ENCODE data around the gene MROH7.
A peak's percentile ranks its signal among the peaks of the same experiment; 100 is the strongest.
"Not testable (repeated sequence)": the region's sequence is repeated elsewhere in the genome, so short reads cannot be mapped to it uniquely, and the experiment has no call there.

The MROH7 gene

DNA sequence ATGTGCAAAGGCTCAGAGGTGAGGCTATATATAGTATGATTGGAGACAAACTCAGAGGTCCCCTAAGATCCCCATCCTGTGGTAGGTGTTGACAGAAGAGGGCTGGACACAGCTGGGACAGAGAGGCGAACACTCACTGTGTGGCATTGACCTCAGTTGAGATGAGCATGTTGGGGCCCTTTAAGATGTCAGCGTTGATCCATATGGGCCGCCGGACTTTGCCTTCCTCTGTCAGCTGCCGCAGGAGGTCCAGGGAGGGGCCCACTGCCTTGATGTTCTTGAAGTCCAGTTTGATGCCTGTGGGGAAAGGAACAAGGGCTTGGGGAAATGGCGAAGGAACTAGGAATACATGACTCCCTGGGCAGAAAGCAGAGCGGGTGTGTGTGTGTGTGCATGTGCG, 27.0 kb upstream of the MROH7 start:
- in situ Hi-C loops (cut with MboI; ENCODE audit: low sequenced_read_pairs, unreplicated experiment): no loop called here
- TF ChIP-seq, protein P1, sequence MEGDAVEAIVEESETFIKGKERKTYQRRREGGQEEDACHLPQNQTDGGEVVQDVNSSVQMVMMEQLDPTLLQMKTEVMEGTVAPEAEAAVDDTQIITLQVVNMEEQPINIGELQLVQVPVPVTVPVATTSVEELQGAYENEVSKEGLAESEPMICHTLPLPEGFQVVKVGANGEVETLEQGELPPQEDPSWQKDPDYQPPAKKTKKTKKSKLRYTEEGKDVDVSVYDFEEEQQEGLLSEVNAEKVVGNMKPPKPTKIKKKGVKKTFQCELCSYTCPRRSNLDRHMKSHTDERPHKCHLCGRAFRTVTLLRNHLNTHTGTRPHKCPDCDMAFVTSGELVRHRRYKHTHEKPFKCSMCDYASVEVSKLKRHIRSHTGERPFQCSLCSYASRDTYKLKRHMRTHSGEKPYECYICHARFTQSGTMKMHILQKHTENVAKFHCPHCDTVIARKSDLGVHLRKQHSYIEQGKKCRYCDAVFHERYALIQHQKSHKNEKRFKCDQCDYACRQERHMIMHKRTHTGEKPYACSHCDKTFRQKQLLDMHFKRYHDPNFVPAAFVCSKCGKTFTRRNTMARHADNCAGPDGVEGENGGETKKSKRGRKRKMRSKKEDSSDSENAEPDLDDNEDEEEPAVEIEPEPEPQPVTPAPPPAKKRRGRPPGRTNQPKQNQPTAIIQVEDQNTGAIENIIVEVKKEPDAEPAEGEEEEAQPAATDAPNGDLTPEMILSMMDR (IDR thresholded peaks at IDR 0.05; ENCODE audit: borderline replicate concordance, control extremely low read depth, extremely low read depth, insufficient read depth, missing control alignments): no peak
- no peak for DNase-seq (ENCODE audit: low spot score)

DNA sequence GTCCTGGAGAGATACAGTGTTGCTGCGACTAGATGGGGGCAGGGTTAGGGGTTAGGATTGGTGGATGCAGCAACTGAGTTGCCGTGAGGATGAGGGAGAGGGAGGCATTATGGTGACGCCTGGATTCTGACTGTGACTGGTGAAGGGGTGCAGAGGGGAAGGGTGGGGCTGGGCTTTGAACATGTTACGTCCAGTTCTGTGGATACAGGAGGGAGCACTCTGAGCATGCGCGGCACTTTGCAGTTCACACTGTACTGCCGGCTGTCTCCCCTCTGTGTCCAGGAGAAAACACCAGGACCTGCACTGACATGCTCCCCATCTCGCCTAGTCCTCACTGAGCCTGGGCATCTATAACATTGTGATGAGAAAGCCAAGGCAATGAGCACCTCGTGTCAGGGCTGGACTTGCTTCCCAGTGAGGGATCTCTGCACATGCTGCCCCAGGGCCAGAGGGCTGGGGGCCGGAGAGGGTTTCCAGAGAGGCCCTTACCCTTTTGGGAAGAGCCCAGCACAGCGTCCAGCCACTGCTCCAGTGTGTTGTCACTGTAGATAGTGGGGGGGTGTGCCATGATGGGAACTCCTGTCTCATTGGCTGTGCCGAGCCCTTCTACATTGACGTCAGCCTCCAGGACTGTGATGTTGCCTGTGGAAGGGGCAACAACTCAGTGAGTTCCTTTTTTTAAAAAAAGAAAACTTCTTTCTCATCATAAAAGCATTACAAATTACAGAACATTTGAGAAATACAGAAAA, 25.9 kb upstream of the MROH7 start:
- in situ Hi-C loops (cut with MboI; ENCODE audit: low sequenced_read_pairs, unreplicated experiment): no loop called here
- TF ChIP-seq, protein P1 (IDR thresholded peaks at IDR 0.05; ENCODE audit: borderline replicate concordance, control extremely low read depth, extremely low read depth, insufficient read depth, missing control alignments): no peak
- no peak for DNase-seq (ENCODE audit: low spot score)

DNA sequence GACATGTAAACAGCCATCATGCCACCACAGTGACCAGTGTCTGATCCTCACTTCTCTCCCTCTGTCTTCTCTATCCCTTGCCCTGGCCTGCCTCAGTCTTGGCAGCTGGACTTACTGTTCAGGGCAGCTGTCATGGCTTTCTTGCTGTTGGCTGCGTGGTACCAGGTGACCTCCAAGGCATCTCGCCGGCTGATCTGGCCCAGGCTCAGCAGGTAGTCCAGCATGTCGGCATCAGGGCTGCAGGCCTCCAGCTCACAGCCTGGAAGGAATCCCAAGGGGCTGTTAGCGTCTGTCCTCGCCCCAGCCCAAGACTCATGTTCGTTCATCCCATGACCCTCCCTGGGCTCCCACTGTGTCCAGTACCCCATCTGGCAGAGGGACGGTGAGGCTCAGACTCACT, 21.8 kb upstream of the MROH7 start:
- in situ Hi-C loops (cut with MboI; ENCODE audit: low sequenced_read_pairs, unreplicated experiment): no loop called here
- DNase-seq (ENCODE audit: low spot score): no peak
- TF ChIP-seq, protein P1 (IDR thresholded peaks at IDR 0.05; ENCODE audit: borderline replicate concordance, control extremely low read depth, extremely low read depth, insufficient read depth, missing control alignments): no peak

DNA sequence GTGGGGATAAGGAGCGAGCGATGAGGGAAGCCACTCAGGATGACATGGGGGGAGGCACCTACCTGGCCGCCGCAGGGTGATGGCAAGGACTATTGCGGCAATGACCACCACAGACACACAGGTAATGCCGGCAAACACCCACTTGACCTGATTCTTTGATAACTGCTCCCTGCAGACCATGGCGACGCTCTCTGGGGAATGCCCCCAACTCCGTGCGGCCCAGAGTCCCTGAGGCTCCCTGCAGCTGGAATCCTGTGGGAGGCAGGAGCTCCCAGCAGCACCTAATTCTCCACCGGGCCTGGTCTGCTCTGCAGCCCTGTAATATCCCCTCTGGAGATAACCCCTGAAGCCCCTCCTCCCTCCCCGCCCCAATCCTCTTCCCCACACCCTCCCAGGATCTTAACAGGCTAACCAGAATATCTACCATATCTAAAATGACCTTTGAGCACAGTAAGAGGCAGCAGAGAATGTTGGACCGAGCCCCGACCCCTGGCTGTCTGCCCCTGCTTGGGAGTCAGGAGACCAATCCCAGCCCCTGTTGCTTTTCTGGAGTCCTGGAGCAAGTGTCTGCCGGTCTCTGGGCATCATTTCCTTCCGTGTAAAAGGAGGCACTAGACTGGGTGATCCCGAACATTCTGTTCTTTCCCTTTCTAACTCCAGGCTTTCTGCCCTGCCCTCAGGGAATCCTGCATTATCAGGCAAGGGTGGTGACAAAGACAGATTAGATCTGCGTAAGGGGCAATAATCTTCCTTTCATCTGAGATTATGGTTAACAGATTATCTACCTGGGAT, 18.2 kb upstream of the MROH7 start, which contains the start of gene FAM151A:
FAM151A (minus strand) TSS at position 310 of the 792 bp plus-strand sequence; CDS start at position 180, 130 bp downstream.
- TF ChIP-seq, protein P1 (IDR thresholded peaks at IDR 0.05; ENCODE audit: borderline replicate concordance, control extremely low read depth, extremely low read depth, insufficient read depth, missing control alignments): no peak
- peak; percentile 9 for DNase-seq (ENCODE audit: low spot score)
- in situ Hi-C loops (cut with MboI; ENCODE audit: low sequenced_read_pairs, unreplicated experiment): no loop called here

DNA sequence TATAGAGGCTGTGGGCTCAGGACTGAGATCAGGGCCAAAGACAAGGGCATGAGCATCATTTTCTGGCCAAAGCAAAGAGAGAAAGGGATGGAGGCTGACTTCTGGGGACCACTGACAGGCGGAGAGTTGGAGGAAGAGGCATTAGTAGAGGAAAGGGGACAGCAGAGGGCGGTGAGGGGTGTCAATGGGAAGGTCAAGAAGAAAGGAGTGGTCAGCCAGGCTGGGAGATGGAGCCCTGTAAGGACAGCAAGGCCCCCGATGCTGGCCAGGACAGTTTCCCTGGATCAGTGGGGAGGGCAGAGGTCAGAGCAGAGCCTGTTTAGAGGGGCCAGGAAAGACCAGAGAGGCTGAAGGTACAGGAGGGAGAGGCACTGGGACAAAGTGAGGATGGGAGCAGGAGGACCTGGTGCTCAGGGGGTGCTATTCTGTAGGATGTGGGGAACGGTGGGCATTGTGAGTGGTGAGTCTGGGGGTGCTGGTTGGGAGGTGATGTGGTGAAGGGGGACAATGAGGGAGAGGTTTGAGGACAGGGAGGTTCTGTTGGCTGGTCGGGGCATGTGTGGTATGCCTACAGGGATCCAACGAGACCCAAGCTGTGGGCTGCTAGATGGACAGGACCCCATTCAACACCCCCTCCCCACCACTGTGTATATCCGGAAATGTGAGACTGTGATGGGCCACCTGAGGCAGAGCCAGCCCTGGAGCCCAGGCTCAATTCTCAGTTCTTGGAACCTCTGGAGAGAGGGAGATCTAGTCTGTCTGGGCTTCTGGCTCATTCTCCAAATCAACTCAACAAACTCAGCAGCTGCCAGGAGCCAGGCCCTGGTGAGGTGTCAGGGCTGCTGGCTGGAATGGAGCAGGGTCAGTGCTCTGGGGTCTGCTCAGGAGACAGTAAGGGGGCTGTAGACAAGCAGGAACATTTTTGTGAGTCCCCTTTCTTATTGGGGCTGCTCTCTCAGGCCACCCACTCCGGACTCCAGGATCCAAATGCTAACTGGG, 16.8 kb upstream of the MROH7 start:
- TF ChIP-seq, protein P1 (IDR thresholded peaks at IDR 0.05; ENCODE audit: borderline replicate concordance, control extremely low read depth, extremely low read depth, insufficient read depth, missing control alignments): no peak
- DNase-seq (ENCODE audit: low spot score): peak; percentile 16
- in situ Hi-C loops (cut with MboI; ENCODE audit: low sequenced_read_pairs, unreplicated experiment): no loop called here

DNA sequence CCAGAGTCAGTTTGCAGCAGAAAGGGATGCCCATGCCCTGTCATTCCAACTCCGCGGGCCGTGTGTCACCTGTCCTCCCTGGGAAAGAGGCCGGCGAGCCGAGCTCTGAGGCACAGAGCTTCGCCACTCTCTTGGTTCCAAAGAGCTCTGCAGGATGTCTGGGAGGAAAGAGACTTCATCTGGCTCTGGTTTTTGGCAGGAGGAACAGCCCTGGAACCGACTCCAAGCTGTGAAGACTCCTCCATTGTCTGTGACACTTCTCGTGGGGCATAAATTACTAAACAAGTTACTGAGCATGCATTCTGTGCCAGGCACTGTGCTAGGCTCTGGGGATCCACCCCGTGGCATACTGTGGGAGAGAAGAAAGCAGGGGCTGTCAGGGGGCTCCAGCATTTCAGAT, 14.4 kb upstream of the MROH7 start:
- no peak for DNase-seq (ENCODE audit: low spot score)
- in situ Hi-C loops (cut with MboI; ENCODE audit: low sequenced_read_pairs, unreplicated experiment): no loop called here
- TF ChIP-seq, protein P1 (IDR thresholded peaks at IDR 0.05; ENCODE audit: borderline replicate concordance, control extremely low read depth, extremely low read depth, insufficient read depth, missing control alignments): no peak

DNA sequence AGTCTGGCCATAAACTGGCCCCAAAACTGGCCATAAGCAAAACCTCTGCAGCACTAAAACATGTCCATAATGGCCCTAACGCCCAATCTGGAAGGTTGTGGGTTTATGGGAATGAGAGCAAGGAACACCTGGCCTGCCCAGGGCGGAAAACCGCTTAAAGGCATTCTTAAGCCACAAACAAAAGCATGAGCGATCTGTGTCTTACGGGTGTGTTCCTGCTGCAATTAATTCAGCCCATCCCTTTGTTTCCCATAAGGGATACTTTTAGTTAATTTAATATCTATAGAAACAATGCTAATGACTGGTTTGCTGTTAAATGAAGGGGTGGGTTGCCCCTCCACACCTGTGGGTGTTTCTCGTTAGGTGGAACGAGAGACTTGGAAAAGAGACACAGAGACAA, 5.8 kb upstream of the MROH7 start:
- in situ Hi-C loops (cut with MboI; ENCODE audit: low sequenced_read_pairs, unreplicated experiment); DNase-seq (ENCODE audit: low spot score): not testable (repeated sequence)

DNA sequence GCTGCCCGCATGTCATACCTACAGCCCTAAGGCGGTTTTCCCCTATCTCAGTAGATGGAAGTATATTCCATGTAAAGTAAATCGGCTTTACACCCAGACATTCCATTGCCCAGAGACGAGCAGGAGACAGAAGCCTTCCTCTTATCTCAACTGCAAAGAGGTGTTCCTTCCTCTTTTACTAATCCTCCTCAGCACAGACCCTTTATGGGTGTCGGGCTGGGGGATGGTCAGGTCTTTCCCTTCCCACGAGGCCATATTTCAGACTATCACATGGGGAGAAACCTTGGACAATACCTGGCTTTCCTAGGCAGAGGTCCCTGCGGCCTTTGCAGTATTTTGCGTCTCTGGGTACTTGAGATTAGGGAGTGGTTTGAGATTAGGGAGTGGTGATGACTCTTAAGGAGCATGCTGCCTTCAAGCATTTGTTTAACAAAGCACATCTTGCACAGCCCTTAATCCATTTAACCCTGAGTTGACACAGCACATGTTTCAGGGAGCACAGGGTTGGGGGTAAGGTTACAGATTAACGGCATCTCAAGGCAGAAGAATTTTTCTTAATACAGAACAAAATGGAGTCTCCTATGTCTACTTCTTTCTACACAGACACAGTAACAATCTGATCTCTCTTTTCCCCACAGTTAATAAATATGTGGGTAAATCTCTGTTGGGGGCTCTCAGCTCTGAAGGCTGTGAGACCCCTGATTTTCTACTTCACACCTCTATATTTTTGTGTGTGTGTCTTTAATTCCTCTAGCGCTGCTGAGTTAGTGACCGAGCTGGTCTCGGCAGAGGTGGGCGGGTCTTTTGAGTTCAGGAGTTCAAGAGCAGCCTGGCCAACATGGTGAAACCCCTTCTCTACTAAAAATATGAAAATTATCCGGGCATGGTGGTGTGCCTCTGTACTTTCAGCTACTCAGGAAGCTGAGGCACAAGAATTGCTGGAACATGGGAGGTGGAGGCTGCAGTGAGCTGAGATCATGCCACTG, 4.8 kb upstream of the MROH7 start:
- DNase-seq (ENCODE audit: low spot score); in situ Hi-C loops (cut with MboI; ENCODE audit: low sequenced_read_pairs, unreplicated experiment): not testable (repeated sequence)
